GM19463 (cell line): ENCODE results near the gene ZCWPW1.
"Not testable (repeated sequence)": the region's sequence is repeated elsewhere in the genome, so short reads cannot be mapped to it uniquely, and the experiment has no call there.

Experiments used
- ATAC-seq: cut with Tn5 transposase; IDR thresholded peaks from one replicate; pipeline ENCODE4 v1.9.1; 2021; ENCODE audit warnings: mild to moderate bottlenecking, moderate library complexity; ENCODE audit not compliant: unreplicated experiment

ZCWPW1 gene

DNA sequence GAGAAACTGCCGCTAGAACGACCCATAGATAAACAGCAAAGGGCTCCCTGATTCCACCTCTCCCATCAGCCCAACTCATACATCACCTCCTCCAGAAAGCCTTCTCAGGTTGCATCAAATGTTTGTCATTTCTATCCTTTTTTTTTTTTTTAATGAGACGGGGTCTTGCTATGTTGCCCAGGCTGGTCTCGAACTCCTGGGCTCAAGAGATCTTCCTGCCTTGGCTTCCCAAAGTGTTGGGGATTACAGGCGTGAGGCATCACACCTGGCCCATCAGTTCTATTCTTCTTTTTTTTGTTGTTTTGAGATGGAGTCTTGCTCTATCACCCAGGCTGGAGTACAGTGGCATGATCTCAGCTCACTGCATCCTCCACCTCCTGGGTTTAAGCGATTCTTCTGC, 28.5 kb upstream of the ZCWPW1 start:
- no peak for ATAC-seq

DNA sequence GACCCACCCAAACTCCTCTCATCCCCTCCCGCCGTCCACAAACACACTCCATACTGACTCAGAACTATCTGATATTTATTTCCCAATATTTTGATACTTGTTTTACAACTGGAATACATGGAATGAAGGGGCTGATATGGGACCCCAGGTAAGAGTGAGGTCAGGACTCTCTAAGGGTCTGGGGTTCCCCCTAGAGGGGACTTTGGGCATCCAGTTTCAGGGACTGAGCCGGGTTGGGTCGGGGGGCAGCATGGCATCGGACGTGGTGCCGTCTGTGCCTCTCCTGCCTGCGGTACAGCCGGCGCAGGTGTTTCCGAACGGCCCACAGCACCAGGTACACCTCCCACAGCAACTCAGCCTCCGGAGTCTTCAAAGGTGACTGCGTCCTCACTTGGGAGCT, 28.1 kb upstream of the ZCWPW1 start:
- ATAC-seq: no peak

DNA sequence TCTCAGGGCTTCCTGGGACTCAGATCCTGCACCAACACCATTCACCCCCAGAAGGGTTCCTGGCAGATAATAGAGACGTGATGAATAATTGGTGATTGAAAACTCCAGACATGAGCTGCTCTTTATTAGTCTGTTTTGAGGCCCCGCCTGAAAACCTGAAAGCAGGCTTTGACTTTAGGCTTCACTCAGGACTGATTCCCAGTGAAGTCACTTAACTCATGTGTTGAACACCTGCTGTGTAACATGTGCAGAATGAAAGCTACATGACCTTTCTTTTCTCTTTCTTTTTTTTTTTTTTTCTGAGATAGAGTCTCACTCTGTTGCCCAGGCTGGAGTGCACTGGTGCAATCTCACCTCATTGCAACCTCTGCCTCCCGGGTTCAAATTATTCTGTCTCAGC, 26.7 kb upstream of the ZCWPW1 start:
- no peak for ATAC-seq

DNA sequence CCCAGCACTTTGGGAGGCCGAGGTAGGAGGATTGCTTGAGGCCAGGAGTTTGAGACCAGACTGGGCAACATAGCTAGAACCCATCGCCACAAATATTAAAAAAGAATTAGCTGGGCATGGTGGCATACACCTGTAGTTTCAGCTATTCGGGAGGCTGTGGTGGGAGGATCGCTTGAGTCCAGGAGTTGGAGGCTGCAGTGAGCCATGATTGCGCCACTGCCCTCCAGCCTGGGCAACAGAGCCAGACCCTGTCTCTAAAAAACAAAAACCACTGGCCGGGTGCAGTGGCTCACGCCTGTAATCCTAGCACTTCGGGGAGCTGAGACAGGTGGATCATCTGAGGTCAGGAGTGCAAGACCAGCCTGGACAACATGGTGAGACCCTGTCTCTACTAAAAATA, 25.4 kb upstream of the ZCWPW1 start:
- ATAC-seq: not testable (repeated sequence)

DNA sequence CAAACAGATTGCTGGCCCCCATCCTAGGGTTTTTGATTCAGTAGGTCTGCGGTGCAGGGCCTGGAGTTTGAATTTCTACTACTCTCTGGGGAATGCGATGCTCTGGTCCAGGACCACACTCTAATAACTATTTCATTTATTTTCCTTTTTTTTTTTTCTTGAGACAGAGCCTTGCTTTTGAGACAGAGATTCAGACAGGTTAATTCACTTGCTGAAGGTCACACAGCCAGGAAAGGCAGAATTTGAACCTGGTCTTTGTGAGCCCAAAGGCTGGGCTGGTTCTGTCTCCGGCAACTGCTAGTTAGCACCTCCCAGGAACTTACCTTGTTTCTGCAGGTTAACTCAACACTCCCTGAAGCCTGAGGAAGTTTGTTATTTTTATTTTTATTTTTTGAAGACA, 24.0 kb upstream of the ZCWPW1 start:
- ATAC-seq: no peak

DNA sequence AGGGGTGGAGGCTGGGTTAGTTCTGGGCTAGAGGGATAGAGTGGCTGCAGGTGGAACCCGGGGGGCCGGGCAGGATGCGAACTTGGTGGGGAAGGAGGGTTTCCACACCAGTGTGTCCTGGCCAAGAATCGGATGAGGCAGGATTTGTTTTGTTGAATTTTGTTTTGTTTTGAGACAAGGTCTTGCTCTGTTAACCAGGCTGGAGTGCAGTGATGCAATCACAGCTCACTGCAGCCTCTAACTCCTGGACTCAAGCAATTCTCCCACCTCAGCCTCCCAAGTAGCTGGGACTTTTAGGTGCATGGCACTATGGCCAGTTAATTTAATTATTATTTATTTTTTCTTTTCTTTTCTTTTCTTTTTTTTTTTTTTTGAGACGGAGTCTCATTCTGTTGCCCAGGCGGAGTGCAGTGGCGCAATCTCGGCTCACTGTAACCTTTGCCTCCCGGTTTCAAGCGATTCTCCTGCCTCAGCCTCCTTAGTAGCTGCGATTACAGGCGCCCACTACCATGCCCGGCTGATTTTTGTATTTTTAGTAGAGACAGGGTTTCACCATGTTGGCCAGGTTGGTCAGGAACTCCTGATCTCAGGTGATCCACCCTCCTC, 20.8 kb upstream of the ZCWPW1 start:
- ATAC-seq: no peak

DNA sequence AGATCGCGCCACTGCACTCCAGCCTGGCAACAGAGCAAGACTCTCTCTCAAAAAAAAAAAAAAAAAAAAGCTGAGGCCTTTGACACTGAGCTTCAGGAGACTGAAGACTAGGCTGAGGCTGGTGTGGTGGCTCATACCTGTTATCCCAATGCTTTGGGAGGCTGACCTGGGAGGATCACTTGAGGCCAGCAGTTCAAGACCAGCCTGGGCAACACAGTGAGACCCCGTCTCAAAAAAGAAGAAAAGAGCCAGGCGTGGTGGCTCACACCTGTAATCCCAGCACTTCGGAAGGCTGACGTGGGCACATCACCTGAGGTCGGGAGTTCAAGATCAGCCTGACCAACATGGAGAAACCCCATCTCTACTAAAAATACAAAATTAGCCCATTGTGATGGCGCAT, 18.9 kb upstream of the ZCWPW1 start:
- not testable (repeated sequence) for ATAC-seq

DNA sequence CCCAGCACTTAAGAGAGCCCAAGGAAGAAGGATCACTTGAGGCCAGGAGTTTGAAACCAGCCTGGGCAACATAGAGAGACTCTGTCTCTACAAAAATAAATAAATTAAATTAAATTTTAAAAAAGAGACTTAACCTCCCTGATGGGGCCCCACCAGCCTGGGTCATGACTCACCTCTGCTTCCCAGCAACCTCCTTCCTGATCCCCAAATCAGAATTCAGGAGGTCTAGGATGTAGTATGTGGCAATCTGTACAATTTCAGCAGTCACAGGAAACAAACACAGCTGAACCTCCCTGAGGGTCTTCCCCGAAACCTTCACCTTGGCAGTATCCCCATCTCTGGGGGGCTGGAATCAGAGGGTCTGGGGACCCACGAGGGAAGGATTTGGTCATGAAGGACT, 17.5 kb upstream of the ZCWPW1 start:
- ATAC-seq: no peak

DNA sequence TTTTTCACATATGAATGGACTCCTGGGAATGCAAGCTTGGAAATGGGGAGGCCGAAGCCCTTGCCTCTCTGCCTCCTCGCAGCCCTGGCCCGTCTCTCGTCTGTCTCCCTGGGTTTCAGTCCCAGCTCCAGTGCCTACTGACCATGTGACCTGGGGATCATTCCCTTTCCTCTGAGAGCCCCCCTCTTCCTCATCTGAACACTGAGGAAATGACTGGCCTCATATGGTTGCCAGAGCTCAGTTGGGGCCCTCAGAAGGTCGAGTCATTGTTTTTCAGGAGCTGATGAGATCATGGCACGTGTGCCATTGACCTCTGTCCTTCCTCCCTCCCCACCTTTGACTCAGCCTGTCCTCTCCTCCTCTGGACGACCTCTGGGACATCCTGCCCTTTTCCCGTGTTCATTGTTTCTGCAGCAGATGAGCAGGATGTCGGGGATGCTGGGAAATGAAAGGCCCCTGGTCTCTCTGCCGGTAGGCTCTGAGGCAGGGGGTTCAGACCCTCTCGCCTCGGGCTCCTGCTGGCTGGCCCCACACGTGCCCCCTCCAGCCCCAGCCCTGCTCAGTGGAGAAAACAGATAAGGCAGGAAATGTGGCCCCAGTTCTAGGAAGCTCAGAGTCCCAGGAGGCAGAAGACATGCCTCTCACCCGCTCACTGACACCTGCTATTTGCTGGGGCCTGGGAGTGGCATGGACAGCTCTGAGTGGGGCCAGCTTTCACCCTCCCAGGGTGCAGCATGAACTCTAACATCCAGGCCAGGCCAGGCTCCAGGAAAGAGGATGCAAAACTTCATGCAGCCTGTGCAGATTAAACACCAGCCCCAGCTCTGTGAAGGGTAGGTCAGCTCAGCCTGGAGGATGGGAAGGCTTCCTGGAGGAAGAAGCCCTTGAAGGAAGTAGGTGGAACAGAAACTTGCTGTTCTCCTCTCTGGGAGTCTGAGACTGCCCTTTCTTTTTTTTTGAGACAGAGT, 16.1 kb upstream of the ZCWPW1 start:
- no peak for ATAC-seq

DNA sequence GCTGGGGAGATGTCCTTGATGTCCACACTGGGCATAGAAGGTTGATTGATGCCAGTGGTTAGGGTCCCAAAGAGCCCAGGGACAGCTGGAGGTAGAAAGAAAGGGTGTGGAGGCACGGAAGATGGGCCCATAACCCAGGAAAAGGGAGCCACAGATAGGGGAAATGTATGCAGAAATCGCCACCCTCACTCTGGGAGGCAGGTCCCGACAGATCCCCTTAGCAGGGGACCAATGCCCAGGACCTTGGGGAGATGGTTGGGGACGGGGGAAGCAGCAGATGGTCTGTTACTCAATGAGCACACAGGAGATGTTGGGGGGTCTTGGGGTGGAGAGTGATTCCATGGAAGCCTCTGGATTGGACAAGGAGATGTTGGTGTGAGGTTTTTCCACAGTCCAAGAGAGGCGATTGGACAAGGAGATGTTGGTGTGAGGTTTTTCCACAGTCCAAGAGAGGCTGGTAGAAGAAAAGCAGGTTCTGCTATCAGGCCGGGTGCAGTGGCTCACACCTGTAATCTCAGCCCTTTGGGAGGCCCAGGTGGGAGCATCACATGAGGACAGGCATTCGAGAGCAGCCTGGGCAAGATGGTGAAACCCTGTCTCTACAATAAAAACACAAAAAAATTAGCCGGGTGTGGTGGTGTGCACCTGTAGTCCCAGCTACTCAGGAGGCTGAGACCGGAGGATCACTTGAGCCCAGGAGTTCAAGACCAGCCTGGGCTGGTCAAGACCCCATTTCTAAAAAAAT, 14.8 kb upstream of the ZCWPW1 start:
- no peak for ATAC-seq

DNA sequence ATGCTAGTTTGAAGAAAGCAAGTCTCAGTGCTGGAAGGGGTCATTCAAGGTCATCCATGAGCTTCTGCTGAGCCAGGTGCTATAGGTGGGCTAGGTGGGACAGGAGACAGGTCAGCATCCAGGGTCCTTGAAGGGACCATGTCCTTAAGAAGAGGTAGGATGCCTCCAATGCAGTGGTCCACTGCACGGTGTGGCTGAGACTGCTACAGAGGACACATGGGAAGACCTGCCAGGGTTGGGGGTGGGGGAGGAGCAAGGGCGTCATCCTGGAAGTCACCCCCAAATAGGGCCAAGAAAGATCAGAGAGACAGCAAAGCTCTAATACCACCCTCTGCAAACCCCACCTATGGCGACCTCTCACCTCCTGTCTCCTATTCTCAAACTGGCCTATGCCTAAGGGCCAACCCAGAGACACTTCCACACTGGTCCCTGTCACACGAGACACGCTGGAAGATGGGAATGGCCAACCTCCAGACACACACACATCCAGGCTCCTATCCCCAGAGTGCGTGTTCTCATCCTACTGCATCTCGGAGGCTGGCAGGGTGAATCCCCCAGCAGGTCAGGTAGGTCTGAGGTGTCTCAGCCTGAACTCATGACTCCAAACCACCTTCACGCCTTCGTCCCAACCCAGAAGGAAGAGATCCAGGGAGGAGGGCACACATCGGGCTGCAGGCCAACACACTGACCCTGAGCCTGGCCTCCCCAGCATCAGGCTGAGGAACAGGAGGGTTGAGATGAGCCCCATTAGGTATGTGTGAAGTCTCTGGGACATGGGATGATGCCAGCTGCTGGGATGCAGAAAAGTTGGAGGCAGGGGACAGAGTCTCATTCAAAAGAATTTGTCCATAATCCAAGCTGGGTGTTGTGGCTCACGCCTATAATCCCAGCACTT, 13.4 kb upstream of the ZCWPW1 start:
- no peak for ATAC-seq

DNA sequence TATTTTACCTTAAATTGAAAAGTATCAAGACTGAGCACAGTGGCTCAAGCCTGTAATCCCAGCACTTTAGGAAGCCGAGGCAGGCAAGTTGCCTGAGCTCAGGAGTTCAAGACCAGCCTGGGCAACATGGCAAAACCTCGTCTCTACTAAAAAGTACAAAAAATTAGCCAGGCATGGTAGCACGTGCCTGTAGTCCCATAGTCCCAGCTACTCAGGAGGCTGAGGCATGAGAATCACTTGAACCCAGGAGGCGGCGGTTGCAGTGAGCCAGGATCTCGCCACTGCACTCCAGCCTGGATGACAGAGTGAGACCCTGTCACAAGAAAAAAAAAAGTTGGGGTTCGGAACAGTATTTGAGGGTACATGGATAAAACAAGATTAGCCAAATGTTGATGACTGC, 10.7 kb upstream of the ZCWPW1 start:
- not testable (repeated sequence) for ATAC-seq

DNA sequence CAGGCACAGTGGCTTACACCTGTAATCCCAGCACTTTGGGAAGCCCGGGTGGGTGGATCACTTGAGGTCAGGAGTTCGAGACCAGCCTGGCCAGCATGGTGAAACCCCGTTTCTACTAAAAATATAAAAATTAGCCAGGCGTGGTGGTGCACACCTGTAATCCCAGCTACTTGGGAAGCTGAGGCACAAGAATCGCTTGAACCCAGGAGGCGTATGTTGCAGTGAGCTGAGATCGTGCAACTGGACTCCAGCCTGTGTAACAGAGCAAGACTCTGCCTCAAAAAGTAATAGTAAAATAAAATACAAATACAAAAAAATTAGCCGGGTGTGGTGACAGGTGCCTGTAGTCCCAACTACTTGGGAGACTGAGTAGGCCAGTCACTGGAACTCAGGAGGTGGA, 10.2 kb upstream of the ZCWPW1 start:
- ATAC-seq: not testable (repeated sequence)

DNA sequence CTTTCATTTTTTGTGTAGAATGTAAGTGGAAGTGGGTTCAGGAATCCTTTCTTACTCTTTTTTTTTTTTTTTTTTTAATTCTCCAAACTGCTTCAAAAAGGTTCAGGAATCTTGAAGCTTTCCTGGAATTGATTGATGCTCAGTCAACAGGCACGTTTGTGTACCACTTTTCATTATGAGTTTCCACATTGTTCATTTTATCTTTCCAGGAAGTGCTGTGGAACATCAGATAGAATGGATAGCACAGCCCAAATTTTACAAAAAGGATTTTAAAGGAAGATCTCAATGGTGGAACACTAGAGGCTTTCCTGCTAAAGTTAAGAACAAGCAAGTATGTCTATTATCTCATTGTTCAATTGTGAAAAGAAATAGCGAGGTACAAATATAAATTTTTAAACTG, 9.7 kb upstream of the ZCWPW1 start:
- no peak for ATAC-seq

DNA sequence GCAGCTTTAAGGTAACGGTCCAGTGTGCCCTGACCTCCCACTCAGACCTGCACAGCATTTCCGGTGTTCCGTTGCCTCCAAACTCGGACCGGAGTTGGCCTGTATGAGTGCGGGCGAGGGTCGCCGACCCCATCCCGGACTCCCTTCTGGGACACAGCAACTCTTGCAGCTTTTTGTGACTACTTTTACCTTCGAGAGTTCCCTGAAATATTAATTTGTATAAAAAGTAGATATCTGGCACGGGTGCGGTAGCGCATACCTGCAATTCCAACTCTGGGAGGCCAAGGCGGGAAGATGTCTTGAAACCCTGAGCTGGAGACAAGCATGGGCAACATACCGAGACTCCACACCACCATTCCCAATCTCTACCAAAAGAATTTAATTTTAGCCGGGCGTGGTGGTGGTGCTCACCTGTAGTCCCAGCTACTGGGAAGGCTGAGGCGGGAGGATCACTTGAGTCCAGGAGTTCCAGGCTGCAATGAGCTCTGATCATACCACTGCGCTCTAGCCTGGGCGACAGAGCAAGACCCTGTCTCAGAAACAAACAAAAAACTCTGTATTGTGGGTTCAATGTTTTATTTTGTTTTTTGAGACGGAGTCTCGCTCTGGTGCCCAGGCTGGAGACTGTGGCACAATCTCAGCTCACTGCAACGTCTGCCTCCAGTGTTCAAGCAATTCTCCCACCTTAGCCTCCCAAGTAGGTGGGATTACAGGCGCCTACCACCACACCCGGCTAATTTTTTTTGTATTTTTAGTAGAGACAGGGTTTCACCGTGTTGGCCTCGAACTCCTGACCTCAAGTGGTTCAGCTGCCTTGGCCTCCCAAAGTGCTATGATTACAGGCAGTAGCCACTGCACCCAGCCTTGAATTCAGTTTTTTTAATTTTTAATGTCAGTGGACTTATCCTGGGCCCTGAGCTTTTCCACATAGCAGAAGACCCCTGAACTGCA, 8.9 kb upstream of the ZCWPW1 start:
- no peak for ATAC-seq

DNA sequence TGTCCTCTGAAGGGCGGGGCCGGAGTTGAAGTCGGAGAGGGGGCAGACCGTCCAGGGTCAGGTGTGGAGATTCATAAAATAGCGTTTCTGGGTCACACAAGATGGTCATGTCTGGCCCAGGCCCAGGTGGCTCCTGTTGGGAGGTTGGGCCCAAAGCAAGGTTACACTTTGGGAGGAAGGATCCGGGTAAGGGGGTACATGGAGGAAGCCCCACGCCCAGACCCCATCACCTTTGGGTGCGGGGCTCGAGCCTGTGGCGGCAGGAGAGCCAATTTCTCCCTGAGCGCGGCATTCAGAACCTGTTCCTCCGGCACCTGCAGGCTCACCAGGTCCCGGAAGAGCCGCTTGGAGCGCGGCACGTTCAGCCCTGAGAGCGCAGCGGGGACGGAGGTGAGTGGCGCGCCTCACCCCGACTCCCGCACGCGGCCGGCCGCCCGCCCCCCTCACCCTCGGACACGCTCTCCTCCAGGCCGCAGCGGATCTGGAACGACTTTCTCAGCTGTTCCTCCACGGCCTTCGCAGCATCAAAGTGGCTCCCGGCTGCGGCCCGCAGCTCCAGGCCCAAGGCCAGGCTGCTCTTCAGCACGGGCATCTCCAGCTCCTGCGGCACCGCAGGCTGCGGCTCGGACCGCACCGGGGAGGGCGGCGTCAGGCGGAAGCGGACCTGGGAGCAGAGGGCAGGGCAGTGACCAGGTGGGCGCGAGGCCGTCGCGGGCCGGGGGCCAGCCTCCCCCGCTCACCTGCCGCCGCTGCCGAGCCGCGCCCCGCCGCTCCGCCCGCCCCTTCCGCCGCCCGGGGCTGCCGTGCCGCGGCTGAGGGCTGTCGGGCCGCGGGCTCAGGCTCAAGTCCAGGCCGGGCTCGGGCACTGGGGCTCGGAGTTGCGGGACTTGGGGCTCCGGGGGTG, 7.2 kb upstream of the ZCWPW1 start:
- ATAC-seq: peak; percentile 29

DNA sequence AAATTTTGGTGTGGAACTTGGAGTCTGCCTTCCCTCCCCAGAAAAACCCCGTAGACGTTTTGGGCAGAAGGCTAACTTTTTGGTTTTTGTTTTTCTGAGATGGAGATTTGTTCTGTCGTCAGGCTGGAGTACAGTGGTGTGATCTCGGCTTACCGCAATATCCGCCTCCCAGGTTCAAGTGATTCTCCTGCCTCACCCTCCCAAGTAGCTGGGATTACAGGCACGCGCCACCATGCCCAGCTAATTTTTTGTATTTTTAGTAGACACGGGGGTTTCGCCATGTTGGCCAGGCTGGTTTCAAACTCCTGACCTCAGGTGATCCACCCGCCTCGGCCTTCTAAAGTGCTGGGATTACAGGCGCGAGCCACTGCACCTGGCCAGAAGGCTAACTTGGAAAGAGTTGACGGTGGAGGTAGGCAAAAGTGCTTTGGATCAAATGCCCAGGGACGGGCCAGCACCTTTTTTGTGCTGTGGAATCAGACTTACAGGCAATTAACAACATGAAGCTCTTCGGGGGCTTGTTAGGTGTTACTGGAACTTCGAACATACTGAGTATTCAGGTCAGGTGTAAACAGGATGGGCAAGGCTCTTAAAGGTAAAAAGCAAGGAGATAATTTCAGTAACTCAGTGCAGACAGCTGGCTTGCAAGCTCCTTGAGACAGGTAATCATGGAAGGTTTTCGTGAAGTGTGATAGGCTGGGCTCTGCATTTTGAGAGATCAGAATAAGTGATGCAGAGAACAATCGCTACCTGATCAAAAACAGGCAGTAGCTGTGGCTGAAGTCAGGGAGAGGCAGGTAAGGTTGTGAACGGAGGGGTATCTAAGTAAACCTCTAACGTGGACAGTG, 6.0 kb upstream of the ZCWPW1 start:
- ATAC-seq: no peak
